SH-SY5Y (cell line): Measurements from ENCODE around the gene DHX15.

ENCODE experiments used
- GATA2 ChIP-seq: IDR thresholded peaks from 2 replicates; pipeline ENCODE4 v1.6.1; 2011; ENCODE audit warnings: mild to moderate bottlenecking, low read depth, low read length
- GATA3 ChIP-seq: IDR thresholded peaks from 2 replicates; pipeline ENCODE4 v1.6.1; 2011; ENCODE audit warnings: low read depth, mild to moderate bottlenecking, low read length, moderate library complexity

DHX15 gene

DNA sequence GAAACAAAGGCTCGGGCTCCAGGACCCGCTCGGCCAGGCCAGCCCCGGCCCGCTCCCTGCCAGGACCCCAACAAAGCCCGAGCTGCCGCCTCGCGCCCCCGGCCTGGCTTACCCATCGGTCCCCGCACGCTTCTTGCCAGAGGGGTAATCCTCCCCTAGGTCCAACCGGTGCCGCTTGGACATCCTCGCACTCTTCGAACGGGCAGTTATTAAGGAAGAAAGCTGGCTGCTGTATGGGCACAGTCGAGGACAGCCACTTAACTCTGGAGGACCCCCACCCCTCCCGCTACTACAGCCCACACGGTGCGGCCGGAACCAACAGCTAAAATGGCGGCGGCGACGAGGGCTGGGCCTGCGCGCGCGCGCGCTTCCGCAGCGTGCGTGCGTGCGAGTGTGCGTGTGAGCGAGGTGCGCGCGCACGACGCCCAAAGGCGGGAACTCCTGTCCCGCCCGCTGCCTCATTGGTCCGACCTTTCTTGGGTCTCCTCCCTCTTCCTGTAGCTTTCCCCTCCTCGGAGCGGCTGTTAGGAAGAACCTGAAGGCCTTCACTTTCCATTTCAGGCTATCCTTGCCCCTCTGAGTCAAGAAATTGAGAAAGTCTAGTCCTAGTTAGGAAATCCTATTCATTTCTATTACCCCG is at the start of gene DHX15:
DHX15 (minus strand) TSS at position 344 of the 640 bp plus-strand sequence; CDS start at position 183, 161 bp downstream.
- TF ChIP-seq GATA2 (no peak), GATA3 (no peak)

DNA sequence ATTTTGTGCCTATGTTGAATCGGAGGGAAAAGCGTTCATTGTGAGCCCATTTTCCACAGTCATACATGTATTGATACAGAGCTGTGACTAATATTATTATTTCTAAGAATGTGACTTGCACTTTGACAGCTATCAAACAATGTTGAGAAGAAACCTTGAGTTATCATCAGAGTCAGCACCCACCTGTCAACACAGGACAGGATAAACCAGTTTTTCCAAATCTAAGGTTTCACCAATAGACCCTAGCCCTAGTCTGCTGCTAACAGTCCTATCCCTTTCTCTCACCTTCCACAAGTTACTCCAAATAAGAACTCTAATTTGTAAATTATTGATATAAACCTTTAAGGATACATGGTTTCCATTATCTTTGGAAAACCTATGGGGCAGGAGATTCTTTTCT is 47.7 kb upstream of the DHX15 start:
- TF ChIP-seq GATA2, result no peak

DNA sequence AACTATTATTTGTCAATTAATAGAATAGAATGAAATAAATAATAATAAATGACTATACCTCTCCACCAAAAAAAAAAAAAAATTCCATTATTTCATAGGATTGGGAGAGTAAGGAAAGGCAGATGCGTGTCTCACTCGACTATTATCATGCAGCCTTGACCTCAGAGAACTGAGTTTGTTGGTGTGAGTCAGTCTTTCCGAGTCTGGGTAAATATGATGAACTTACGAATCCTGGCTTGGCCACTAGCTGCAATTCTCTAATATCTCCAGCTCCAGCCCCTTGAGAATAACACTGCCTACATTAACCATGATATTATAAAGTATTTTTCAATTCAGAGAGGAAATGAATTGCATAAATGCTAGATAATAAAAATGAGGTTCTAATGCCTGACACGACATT is 46.6 kb upstream of the DHX15 start:
- no peak for TF ChIP-seq GATA3

DNA sequence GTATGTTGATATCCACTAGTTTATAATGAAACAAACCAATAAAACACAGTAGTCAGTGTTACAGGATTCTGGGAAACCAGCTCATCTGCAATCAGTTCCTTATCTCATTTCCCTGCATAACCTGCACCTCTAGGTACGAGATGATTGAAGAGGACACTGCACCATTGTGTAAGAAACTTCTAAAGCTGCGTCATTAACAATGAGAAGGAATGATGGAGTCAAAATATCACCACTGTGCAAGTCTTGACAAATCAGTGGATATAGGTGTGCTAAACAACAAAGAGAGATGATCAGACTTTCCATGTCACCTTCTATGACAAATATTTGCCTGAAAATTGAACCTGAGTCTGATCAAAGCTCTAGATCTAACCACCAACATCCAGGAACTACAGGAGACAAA is 40.7 kb upstream of the DHX15 start:
- TF ChIP-seq GATA2 (no peak), GATA3 (no peak)

DNA sequence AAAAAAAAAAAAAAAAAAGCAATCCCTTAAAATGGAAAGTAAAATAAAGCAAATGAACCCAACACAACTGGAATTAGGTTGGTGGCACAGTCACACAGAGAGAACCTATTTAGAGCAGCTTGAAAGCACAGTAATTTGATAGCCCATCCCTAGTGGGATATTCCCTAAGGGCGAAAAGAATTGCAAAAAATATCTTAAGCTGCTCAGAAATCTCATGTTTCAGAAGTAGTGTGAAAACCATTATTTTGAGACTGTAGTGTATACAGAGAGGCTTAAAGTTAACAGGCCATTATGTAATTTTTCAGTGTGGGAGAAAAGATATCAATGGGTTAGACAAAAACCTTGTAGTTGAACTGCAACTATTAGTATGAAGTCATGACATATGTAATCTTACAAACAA is 40.0 kb upstream of the DHX15 start:
- TF ChIP-seq GATA3, result no peak
- no peak for TF ChIP-seq GATA2

DNA sequence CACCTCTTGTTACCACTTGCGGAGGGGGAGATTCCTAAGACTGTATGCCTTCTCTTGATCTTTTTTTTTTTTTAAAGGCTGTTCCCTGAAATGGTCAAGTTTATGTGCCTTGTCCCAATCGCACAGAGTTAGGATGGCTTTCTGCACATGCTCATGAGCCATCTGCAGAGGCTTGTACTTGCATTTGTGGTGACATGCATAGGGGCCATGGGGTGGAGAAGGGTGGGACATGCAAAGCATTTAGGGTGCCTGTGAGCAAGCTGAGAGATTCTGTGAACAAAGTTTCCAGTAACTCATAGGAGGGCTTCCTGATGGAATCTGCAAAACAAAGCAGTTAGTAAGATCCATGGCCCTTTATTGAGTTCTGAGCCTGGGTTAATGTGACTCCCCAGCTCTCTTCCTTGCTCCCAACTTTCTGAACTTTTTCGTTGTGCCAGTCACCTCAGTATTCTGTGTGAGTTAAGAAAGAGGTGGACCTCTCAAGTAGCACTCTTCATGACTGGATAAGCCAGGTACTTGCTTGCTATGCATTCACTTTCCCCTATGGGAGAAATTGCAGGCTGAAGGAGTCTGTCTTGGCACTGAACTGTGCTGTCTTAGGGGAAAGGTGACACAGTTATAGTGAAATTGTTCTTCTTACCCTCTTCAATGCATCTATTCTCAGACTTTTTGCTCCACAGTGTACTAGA is 37.9 kb upstream of the DHX15 start:
- TF ChIP-seq GATA3, result no peak
- no peak for TF ChIP-seq GATA2

DNA sequence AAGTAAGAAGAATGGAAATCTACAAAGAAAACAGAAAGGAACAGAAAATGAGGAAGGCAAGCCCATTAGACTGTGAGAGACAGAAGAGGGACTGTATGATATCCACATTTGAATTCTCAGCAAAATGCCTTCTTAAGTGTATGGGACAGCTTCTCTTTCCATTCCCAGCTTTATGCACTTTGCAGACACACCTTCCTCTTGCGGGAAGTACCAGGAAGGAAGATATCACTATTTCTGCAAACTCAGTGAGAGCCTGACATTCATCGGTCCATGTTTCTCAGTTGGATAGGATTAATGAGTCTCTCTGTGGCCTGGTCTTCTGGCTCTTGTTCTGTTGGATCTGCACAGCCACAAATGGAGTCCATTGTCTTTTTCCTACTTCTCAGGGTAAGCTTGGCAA is 31.6 kb upstream of the DHX15 start:
- TF ChIP-seq GATA3, result no peak
- no peak for TF ChIP-seq GATA2

DNA sequence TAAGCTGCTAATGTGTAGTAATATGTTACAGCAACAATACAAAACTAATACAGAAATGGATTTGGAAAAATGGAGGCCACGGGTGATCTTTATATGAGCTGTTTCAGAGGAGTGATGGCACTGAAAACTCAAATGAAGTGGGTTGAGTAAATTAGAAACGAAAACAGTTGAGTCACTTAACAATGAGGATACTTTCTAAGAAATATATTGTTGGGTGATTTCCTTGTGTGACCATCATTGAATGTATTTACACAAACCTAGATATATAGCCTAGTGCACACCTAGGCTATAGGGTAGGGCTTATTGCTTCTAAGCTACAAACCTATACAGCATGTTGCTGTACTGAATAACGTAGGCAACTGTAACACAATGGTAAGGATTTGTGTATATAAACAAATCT is 30.5 kb upstream of the DHX15 start:
- TF ChIP-seq GATA2 (no peak), GATA3 (no peak)

DNA sequence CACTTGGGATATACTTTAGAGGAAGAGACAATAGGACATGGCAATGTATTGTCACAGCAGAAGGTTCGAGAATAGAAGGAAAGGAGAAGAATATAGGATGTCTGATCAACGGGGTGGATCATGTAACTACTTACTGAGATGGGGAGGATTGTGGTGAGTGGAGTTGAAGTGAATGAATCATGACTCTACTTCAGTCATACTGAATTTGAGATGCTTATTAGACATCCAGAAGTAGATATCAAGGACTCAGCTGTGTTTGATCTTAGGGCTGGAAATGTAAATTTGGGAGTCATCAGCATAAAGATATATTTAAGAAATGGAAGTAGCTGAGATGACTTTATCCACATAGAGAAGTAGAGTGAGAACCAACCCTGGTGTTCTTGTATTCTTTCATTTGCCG is 29.1 kb upstream of the DHX15 start:
- TF ChIP-seq GATA2 (no peak), GATA3 (no peak)

DNA sequence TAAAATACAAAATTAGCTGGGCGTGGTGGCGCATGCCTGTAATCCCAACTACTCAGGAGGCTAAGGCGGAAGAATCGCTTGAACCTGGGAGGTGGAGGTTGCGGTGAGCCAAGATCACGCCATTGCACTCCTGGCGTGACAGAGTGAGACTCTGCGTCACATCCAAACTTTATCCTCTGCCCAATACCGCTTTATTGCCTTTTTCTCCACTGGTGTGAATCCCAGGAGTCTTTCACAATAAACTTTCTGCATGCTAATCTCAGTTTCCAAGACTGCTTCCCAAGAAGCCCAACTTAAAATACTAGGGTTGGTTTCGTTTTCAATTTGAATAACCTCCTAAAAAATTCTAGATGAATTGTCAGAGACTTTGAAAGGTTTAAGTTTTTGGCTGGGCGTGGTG is 27.2 kb upstream of the DHX15 start:
- TF ChIP-seq GATA2, result no peak
- no peak for TF ChIP-seq GATA3

DNA sequence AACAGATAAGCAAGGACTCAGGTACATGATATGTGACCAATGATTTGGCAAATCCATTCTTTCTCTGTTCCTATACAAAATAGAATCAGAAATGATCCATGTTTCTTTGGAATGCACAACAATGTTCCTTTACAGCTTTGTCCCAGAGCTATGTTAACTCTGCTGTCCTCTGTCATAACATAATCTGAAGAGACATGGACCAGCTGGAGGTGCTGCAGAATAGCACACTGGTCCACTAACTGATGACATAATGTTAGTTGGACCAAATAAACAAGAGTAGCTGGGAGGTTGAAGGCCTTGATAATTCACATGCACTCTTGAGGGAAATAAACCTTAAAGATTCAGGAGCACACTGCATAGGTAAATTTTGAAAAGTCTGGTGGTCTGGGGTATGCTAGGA is 23.0 kb upstream of the DHX15 start:
- TF ChIP-seq GATA2, result no peak
- TF ChIP-seq GATA3, result no peak

DNA sequence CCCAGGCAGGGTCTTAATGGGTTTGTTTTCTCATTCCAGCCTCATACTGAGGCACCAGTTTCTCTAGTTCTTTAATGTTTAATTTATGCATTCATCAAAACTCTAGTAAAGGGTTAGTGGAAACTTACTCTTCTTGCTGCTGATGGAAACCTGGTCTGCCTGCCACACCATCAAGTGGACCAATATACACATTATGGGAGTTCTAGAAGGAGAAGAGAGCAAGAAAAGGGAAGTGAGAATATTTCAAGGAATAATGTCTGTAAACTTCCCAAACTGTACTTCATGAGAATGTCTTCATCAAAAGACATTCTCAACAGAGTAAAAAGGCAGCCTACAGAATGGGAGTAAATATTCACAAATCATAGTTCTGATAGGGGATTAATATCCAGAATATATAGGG is 20.9 kb upstream of the DHX15 start:
- TF ChIP-seq GATA2, result no peak
- TF ChIP-seq GATA3, result no peak

DNA sequence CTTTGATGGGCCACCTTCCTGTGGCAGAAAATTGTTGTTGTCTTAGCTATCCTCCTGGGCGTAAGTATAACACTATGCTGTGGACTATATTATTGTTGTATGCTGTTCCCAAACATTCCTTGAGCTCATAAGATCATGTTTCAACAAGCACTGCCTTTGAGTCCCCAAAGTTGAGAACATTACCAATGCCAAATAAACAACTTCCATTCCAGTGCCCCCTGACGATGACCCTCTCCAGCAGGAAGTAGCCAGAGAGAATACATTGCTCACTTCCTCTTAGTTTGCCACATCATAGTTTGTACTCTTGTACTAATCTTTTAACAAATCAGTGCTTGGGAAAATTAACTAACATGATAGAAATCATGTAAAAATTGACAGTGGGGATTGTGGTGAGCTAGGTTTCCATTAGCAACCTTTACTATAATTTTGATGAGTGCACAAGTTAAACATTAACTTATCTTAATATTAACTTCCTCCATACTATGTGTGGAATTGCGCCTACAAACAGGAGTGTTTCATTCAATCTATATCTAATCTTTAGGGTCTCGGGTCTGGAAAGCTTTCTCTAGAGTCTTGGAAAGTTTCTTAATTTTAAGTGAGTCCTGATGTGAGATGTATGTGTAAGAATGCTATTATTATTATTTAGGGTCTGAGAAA is 20.3 kb upstream of the DHX15 start:
- TF ChIP-seq GATA2 (no peak), GATA3 (no peak)

DNA sequence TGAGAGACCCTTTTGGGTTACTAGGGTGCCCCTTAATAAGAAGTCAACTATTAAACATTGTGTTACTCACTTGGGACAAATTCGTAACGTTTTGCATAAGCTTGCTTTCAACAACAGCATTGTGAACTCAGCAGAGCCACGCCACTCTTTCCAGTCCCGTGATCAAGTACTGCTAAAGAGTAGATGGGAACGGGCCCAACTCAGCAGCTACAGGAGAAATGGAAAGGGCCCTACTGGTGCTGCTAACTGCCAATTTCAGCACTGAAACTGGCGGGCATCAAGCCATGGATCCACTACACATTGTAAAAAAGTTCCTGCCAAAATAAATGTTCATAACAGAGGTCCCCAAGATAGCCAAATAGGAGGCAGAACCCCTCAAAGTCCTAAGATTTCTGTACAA is 19.0 kb upstream of the DHX15 start:
- TF ChIP-seq GATA2 (no peak), GATA3 (no peak)

DNA sequence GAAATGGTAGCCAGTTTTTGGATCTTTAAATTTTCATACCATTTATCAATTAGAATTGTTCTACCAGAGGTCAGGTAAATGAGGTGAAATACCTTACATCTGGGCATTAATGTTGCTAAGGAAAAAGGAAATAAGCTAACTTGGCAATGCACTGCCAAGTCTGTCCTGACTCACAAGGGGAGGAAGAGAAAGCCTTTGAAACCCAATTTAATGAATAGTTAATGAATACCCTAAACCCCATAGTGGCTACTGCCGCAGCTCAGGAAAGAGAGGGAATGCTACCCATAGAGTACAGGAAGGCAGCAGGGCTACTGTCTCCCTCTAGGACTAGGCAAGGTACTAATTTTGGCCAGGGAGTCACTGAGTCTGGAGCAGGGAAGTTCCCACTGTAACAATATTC is 16.8 kb upstream of the DHX15 start:
- TF ChIP-seq GATA3, result no peak
- TF ChIP-seq GATA2, result no peak
